ENCODE data around the gene PHF11. TPM values are rescaled to one million over a fixed set of nuclear protein-coding genes. Genes with fewer than 3 reads are reported as not detected.

The PHF11 gene
- total RNA-seq, 1 experiment from 2014 or later, result 16.0 TPM

DNA sequence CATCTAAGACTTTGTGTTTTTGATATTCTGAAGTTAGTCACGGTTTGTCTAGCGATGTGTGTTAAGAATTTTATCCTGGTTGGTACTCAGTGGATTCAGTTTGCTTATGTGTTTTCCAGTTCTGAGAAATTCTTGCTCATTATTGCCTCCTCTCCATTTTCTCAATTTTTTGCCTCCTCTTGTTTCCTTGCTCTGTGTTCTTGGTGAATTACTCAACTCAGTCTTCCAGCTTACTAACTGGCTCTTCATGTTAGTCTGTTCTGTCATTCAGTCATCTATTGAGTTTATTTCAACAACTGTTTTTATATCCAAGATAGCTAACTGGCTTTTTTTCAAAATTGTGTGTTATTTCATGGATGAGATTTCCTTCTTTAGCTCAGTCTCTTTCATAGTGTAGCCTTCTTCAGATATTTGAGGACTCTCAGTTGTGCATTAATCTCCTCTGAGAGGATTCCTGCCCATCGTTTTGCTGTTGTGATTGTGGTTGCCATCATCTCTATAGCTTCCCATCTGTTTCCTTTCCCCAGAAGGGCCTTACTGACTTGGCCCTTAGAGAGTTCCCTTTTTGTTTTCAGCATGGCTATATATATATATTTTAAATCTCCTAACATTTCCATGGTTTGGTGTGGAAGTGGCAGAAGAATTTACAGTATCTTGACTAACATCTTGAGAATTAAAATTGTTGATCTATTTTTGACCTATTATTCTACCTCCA lies 45.5 kb upstream of the PHF11 start:
- intact Hi-C loops (cut with micrococcal nuclease; ENCODE audit: unreplicated experiment), result no loop called here
- ChIA-PET CTCF (no interaction called here), POLR2A (ENCODE audit: low non-redundant PET) (no interaction called here)
- Histone ChIP-seq H3K27me3 (replicated peaks; ENCODE audit: insufficient read depth, low read depth, low read length, poor library complexity) (no peaks in the 10 kb centered on the region), H3K4me3 (ENCODE audit: low read depth, low read length, poor library complexity, severe bottlenecking) (no peak overlapping the region), H3K36me3 (ENCODE audit: insufficient read depth, low read length, poor library complexity, severe bottlenecking) (no peaks in the 10 kb centered on the region), H3K9me3 (ENCODE audit: low read depth, low read length, poor library complexity, severe bottlenecking) (no peaks in the 10 kb centered on the region), H3K4me1 (ENCODE audit: insufficient read depth, low read length, poor library complexity, severe bottlenecking) (no peaks in the 10 kb centered on the region), H3K27ac (ENCODE audit: low read depth, low read length, poor library complexity, severe bottlenecking) (no peak overlapping the region)
- no TSS peak for BruUV-seq (replicated peaks)
- TF ChIP-seq, protein P1, sequence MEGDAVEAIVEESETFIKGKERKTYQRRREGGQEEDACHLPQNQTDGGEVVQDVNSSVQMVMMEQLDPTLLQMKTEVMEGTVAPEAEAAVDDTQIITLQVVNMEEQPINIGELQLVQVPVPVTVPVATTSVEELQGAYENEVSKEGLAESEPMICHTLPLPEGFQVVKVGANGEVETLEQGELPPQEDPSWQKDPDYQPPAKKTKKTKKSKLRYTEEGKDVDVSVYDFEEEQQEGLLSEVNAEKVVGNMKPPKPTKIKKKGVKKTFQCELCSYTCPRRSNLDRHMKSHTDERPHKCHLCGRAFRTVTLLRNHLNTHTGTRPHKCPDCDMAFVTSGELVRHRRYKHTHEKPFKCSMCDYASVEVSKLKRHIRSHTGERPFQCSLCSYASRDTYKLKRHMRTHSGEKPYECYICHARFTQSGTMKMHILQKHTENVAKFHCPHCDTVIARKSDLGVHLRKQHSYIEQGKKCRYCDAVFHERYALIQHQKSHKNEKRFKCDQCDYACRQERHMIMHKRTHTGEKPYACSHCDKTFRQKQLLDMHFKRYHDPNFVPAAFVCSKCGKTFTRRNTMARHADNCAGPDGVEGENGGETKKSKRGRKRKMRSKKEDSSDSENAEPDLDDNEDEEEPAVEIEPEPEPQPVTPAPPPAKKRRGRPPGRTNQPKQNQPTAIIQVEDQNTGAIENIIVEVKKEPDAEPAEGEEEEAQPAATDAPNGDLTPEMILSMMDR (conservative IDR thresholded peaks at IDR 0.05; ENCODE audit: low read depth, low read length), result no peak
- no peak for TF ChIP-seq EZH2 (IDR thresholded peaks at IDR 0.05; ENCODE audit: borderline replicate concordance, low read depth, low read length, poor library complexity, severe bottlenecking)
- no peak for DNase-seq (ENCODE audit: low spot score)

DNA sequence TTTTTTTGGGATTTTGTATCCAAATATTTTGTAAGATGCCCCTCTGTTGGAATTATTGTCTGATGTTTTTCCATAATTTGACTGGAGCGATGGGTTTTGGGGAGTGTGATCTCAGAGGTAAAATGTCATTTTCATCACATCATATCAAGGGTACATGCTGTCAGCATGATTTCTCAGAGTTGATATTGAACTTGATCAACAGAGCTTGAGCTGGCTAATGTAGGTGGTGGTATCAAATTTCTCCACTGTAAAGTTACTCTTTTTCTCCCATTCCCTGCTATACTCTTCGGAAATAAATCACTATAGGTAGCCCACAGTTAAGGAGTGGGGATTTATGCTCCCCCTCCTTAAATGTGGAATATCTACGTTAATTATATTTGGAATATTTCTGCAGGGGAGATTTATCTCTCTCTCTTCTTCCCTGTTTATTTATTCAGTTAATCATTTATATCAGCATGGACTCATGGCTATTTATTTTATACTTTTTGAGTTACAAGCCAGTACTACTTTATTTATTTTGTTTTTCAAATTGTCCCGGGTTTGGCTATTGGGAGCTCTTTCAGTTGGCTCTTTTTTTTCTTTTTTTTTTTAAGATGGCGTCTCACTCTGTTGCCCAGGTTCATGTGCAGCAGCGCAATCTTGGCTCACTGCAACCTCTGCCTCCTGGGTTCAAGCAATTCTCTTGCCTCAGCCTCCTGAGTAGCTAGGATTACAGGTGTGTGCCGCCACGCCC lies 42.9 kb upstream of the PHF11 start:
- no peak for TF ChIP-seq EZH2 (IDR thresholded peaks at IDR 0.05; ENCODE audit: borderline replicate concordance, low read depth, low read length, poor library complexity, severe bottlenecking)
- TF ChIP-seq, protein P1 (conservative IDR thresholded peaks at IDR 0.05; ENCODE audit: low read depth, low read length), result no peak
- CTCF ChIA-PET, result no interaction called here
- intact Hi-C loops (cut with micrococcal nuclease; ENCODE audit: unreplicated experiment), result no loop called here
- Histone ChIP-seq H3K4me3 (ENCODE audit: low read depth, low read length, poor library complexity, severe bottlenecking) (no peak overlapping the region), H3K36me3 (ENCODE audit: insufficient read depth, low read length, poor library complexity, severe bottlenecking) (no peaks in the 10 kb centered on the region), H3K27me3 (replicated peaks; ENCODE audit: insufficient read depth, low read depth, low read length, poor library complexity) (no peaks in the 10 kb centered on the region), H3K27ac (ENCODE audit: low read depth, low read length, poor library complexity, severe bottlenecking) (no peak overlapping the region), H3K9me3 (ENCODE audit: low read depth, low read length, poor library complexity, severe bottlenecking) (no peaks in the 10 kb centered on the region), H3K4me1 (ENCODE audit: insufficient read depth, low read length, poor library complexity, severe bottlenecking) (no peaks in the 10 kb centered on the region)
- POLR2A ChIA-PET (ENCODE audit: low non-redundant PET), result no interaction called here
- BruUV-seq (replicated peaks), result no TSS peak
- no peak for DNase-seq (ENCODE audit: low spot score)

DNA sequence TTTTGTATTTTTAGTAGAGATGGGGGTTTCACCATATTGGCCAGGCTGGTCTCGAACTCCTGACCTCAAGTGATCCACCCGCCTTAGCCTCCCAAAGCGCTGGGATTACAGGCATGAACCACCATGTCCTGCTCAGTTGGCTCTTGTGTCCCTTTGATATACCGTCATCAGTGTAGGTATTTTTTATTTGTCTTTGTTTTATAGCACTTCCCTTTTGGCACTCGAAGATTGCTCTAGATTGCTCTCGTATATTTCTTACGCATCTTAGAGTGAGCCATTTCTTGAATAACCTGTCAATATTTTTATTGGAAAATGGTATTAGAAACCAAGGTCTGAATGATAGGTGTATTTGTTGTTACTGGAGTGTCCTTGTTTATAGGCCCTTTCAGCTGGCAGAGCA lies 42.3 kb upstream of the PHF11 start:
- DNase-seq (ENCODE audit: low spot score), result no peak
- ChIA-PET POLR2A (ENCODE audit: low non-redundant PET) (no interaction called here), CTCF (no interaction called here)
- Histone ChIP-seq H3K27me3 (replicated peaks; ENCODE audit: insufficient read depth, low read depth, low read length, poor library complexity) (no peaks in the 10 kb centered on the region), H3K4me3 (ENCODE audit: low read depth, low read length, poor library complexity, severe bottlenecking) (no peak overlapping the region), H3K9me3 (ENCODE audit: low read depth, low read length, poor library complexity, severe bottlenecking) (no peaks in the 10 kb centered on the region), H3K4me1 (ENCODE audit: insufficient read depth, low read length, poor library complexity, severe bottlenecking) (no peaks in the 10 kb centered on the region), H3K27ac (ENCODE audit: low read depth, low read length, poor library complexity, severe bottlenecking) (no peak overlapping the region), H3K36me3 (ENCODE audit: insufficient read depth, low read length, poor library complexity, severe bottlenecking) (no peaks in the 10 kb centered on the region)
- no peak for TF ChIP-seq EZH2 (IDR thresholded peaks at IDR 0.05; ENCODE audit: borderline replicate concordance, low read depth, low read length, poor library complexity, severe bottlenecking)
- TF ChIP-seq, protein P1 (conservative IDR thresholded peaks at IDR 0.05; ENCODE audit: low read depth, low read length), result no peak
- intact Hi-C loops (cut with micrococcal nuclease; ENCODE audit: unreplicated experiment), result no loop called here
- no TSS peak for BruUV-seq (replicated peaks)
